Measurements from ENCODE around the gene ELOVL6. TPM values are rescaled to one million over a fixed set of nuclear protein-coding genes. Genes with fewer than 3 reads are reported as not detected.

ELOVL6 gene
- total RNA-seq, 2 donors from 2014 or later: 43.5 to 44.8 TPM

DNA sequence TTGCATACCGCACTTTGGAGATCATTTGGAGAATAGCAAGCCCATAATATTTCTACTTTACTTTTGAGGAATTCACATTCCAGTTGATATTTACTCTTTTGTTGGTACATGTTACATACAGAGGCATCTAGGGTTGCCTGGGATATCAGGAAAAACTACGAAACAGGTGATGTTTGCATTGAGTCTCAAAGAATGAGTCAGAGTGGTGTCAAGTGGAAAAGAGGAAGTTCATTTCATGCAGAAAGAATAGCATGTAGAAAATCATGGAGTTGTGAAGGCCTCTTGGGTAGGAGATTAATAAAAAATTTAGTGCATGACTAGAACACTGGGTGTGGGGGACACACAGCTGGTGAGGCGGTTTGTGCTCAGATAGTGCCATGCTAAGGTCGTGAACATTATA is 33.5 kb upstream of the ELOVL6 start:
- TF ChIP-seq, protein P1, sequence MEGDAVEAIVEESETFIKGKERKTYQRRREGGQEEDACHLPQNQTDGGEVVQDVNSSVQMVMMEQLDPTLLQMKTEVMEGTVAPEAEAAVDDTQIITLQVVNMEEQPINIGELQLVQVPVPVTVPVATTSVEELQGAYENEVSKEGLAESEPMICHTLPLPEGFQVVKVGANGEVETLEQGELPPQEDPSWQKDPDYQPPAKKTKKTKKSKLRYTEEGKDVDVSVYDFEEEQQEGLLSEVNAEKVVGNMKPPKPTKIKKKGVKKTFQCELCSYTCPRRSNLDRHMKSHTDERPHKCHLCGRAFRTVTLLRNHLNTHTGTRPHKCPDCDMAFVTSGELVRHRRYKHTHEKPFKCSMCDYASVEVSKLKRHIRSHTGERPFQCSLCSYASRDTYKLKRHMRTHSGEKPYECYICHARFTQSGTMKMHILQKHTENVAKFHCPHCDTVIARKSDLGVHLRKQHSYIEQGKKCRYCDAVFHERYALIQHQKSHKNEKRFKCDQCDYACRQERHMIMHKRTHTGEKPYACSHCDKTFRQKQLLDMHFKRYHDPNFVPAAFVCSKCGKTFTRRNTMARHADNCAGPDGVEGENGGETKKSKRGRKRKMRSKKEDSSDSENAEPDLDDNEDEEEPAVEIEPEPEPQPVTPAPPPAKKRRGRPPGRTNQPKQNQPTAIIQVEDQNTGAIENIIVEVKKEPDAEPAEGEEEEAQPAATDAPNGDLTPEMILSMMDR (conservative IDR thresholded peaks at IDR 0.05): no peak
- peaks cover 57% of the 10 kb centered on the region for H3K27me3 Mint-ChIP-seq (ENCODE audit: insufficient read depth)
- H3K4me3 Mint-ChIP-seq: no peak overlapping the region
- H3K27ac ChIP-seq (ENCODE audit: low read depth, low read length): no peak overlapping the region
- H3K4me1 ChIP-seq (ENCODE audit: control insufficient read depth, insufficient read depth, low read length): no peaks in the 10 kb centered on the region
- peaks cover 13% of the 10 kb centered on the region for H3K9me3 Mint-ChIP-seq
- no peak overlapping the region for H3K9ac ChIP-seq (ENCODE audit: extremely low read depth, low read length, poor library complexity, severe bottlenecking)
- peaks cover 6% of the 10 kb centered on the region for H3K9me3 ChIP-seq (ENCODE audit: control insufficient read depth, low read length)
- 95 to 100% methylated on average over 1 to 4 of the region's 4 CpGs for WGBS, 2 experiments (ENCODE audit: insufficient coverage in 1 of 2, insufficient read length in 1 of 2)
- H3K36me3 Mint-ChIP-seq (ENCODE audit: low read depth): no peaks in the 10 kb centered on the region
- H3K4me1 Mint-ChIP-seq: no peaks in the 10 kb centered on the region
- no peak overlapping the region for H3K27ac Mint-ChIP-seq
- H3K36me3 ChIP-seq (ENCODE audit: control insufficient read depth, insufficient read depth, low read length): no peaks in the 10 kb centered on the region
- H3K4me3 ChIP-seq (ENCODE audit: low read length): no peak overlapping the region
- H3K27me3 ChIP-seq (ENCODE audit: control insufficient read depth, insufficient read depth, low read length, poor library complexity, severe bottlenecking): peaks cover 42% of the 10 kb centered on the region
- DNase-seq: no peak

- no peak overlapping the region for H3K27ac ChIP-seq (ENCODE audit: low read depth, low read length)
- no peak for DNase-seq
- no peaks in the 10 kb centered on the region for H3K36me3 ChIP-seq (ENCODE audit: control insufficient read depth, insufficient read depth, low read length)
- H3K27me3 Mint-ChIP-seq (ENCODE audit: insufficient read depth): peaks cover 48% of the 10 kb centered on the region
- no peak overlapping the region for H3K4me3 ChIP-seq (ENCODE audit: low read length)
- no peaks in the 10 kb centered on the region for H3K4me1 ChIP-seq (ENCODE audit: control insufficient read depth, insufficient read depth, low read length)
- TF ChIP-seq, protein P1 (conservative IDR thresholded peaks at IDR 0.05): no peak
- H3K27ac Mint-ChIP-seq: no peak overlapping the region
- peaks cover 50% of the 10 kb centered on the region for H3K27me3 ChIP-seq (ENCODE audit: control insufficient read depth, insufficient read depth, low read length, poor library complexity, severe bottlenecking)
- H3K4me1 Mint-ChIP-seq: peaks cover 3% of the 10 kb centered on the region
- no peak overlapping the region for H3K4me3 Mint-ChIP-seq
- H3K9ac ChIP-seq (ENCODE audit: extremely low read depth, low read length, poor library complexity, severe bottlenecking): no peak overlapping the region
- no peaks in the 10 kb centered on the region for H3K9me3 Mint-ChIP-seq
- no peaks in the 10 kb centered on the region for H3K36me3 Mint-ChIP-seq (ENCODE audit: low read depth)
- WGBS, 2 experiments (ENCODE audit: insufficient coverage in 1 of 2, insufficient read length in 1 of 2): 83 to 92% methylated on average over 1 to 2 of the region's 2 CpGs
- no peaks in the 10 kb centered on the region for H3K9me3 ChIP-seq (ENCODE audit: control insufficient read depth, low read length)
These were observed 30.9 kb upstream of the ELOVL6 start for GRCh38 chr4:110229266-110229665.

DNA sequence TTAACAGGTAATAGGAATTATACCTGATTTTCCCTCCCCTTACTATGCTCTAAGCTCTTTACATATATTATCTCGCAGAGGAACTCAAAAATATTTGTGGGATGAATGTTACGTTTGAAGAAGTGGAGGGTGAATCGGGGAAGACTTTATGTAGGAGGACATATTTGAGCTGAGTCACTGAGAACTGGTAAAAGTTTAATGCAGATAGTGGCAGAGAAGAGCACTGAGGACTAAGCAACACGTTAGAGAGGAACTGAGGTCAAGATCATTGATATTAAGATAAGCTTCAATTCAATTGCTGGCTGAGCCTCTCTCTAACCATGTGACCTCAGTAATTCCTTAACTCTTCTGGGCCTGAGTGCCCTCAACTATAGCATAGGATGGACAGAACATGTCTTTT is 26.4 kb upstream of the ELOVL6 start:
- no peaks in the 10 kb centered on the region for H3K36me3 Mint-ChIP-seq (ENCODE audit: low read depth)

More for the DNA sequence above, 26.4 kb upstream of the ELOVL6 start:
- no peaks in the 10 kb centered on the region for H3K4me1 ChIP-seq (ENCODE audit: control insufficient read depth, insufficient read depth, low read length)
- DNase-seq: no peak
- H3K27me3 Mint-ChIP-seq (ENCODE audit: insufficient read depth): peaks cover 44% of the 10 kb centered on the region
- no peak overlapping the region for H3K27ac Mint-ChIP-seq
- no peak overlapping the region for H3K4me3 Mint-ChIP-seq
- peaks cover 7% of the 10 kb centered on the region for H3K4me1 Mint-ChIP-seq
- peaks cover 52% of the 10 kb centered on the region for H3K27me3 ChIP-seq (ENCODE audit: control insufficient read depth, insufficient read depth, low read length, poor library complexity, severe bottlenecking)
- TF ChIP-seq, protein P1 (conservative IDR thresholded peaks at IDR 0.05): no peak
- H3K4me3 ChIP-seq (ENCODE audit: low read length): no peak overlapping the region
- H3K9ac ChIP-seq (ENCODE audit: extremely low read depth, low read length, poor library complexity, severe bottlenecking): no peak overlapping the region
- H3K9me3 Mint-ChIP-seq: peaks cover 1% of the 10 kb centered on the region
- H3K27ac ChIP-seq (ENCODE audit: low read depth, low read length): no peak overlapping the region
- no peaks in the 10 kb centered on the region for H3K9me3 ChIP-seq (ENCODE audit: control insufficient read depth, low read length)
- no peaks in the 10 kb centered on the region for H3K36me3 ChIP-seq (ENCODE audit: control insufficient read depth, insufficient read depth, low read length)
- 0 to 21% methylated on average over 3 to 4 of the region's 4 CpGs for WGBS, 2 experiments (ENCODE audit: insufficient coverage in 1 of 2, insufficient read length in 1 of 2)
